HFFc6 (cell line): ENCODE measurements around the gene ZNF469. TPM values are rescaled to one million over a fixed set of nuclear protein-coding genes. Genes with fewer than 3 reads are reported as not detected.

ENCODE experiments used
- DNase-seq: peaks from one replicate; pipeline ENCODE4 v3.0.0-alpha.2; 2018
- H3K27ac Mint-ChIP-seq: 2 replicates; pipeline ENCODE4 v1.8.0; 2020; ENCODE audit warnings: mild to moderate bottlenecking, mixed read lengths
- H3K27me3 Mint-ChIP-seq: 2 replicates; pipeline ENCODE4 v1.8.0; 2021; ENCODE audit warnings: mild to moderate bottlenecking, moderate library complexity, mixed read lengths; ENCODE audit not compliant: insufficient read depth
- H3K36me3 Mint-ChIP-seq: 2 replicates; pipeline ENCODE4 v1.8.0; 2021; ENCODE audit warnings: low read depth, mixed read lengths
- H3K4me1 Mint-ChIP-seq: 2 replicates; pipeline ENCODE4 v1.8.0; 2020; ENCODE audit warnings: low read depth, mixed read lengths
- H3K4me3 Mint-ChIP-seq: 2 replicates; pipeline ENCODE4 v1.8.0; 2020; ENCODE audit warnings: mild to moderate bottlenecking, moderate library complexity, mixed read lengths
- H3K9me3 Mint-ChIP-seq: 2 replicates; pipeline ENCODE4 v1.8.0; 2020; ENCODE audit warnings: mild to moderate bottlenecking, mixed read lengths
- CTCF ChIP-seq: fragments of 200-600 bp; sonication (generic); IDR thresholded peaks from 2 replicates; pipeline ENCODE4 v1.5.0; 2021; ENCODE audit warnings: antibody characterized with exemption, mild to moderate bottlenecking
- total RNA-seq, 6 experiments: library from RNA; stranded (reverse); fragmentation: NEBNext Ultra II Directional; extraction: Animal tissue kit (Norgen Biotek cat#: 25700); gene quantifications; 2 replicates in 1 of 6; 3 replicates in 5 of 6; pipeline ENCODE4 v1.2.3, GENCODE V29; 2021

ZNF469 gene
- total RNA-seq, 6 experiments from 2014 or later: 9.4 to 17.5 (median 10.1) TPM

DNA sequence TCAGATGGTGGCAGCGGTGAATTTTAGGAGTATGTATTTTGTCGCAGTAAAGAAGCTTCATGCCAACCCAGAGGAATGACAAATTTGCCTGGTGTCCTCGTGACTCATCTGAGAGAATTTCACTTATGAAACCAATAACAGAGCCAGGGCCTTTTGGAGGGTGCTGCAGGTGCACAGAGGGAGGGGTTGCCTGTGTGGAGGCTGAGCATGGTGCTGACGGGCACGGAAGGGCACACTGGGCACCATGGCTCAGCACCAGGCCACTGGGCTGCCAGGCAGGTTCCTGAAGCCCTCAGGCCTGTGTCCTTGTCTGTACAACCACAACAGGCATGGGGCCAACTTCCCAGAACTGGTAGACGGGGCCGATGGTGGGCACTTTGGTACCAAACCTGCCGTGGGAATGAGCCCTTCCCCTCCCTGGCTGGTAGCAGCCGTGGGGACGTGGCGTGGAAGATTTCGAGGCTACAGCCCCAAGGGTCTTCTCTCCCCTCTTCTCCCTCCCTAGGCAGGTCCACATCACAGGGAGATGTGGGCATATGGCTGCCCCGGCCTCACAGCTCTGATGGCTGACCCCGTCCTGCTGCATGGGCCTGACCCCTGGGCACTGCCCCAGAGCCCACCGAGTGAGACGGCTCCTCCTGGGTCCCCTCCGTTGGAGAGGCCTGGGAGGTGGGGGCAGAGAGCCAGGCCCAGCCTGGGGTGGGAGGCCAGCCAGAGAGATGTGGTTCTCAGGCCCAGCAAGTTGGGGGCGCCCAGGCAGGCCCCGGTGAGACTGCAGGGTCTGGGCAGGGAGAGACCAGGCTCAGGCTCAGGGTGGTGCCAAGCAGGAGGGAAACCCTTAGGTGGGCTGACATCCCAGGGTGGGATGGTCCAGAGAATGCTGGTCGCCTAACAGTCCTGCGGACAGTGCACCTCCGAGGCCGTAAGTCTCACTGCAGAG lies 30.2 kb upstream of the ZNF469 start:
- Mint-ChIP-seq H3K4me1 (no peaks in the 10 kb centered on the region; the same call in 1 of the 2 replicates), H3K36me3 (no peaks in the 10 kb centered on the region), H3K4me3 (no peak overlapping the region), H3K27ac (no peak overlapping the region), H3K9me3 (no peaks in the 10 kb centered on the region; the same call in 1 of the 2 replicates), H3K27me3 (peaks cover 6% of the 10 kb centered on the region)
- TF ChIP-seq CTCF: no peak
- DNase-seq: no peak

DNA sequence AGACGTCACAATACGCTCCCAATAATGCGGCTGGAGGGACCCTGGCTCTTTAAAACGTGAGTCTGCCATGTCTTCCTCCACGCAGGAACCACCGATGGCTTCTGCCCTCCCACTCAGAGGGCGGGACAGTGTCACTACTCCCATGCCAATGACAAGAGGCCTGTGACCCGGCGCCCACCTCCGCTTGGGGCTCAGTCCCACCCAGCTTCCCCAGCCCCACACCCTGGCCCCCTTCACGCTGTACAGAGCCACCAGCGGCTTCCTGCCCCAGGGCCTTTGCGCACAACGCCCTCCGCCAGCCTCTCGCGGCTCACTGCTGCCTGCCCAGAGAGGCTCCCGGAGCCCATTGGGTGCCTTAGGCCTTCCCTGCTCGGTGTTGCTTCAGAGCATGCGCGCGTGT lies 29.5 kb upstream of the ZNF469 start:
- Mint-ChIP-seq H3K9me3 (no peaks in the 10 kb centered on the region; the same call in 1 of the 2 replicates), H3K27ac (no peak overlapping the region), H3K4me3 (no peak overlapping the region), H3K36me3 (no peaks in the 10 kb centered on the region), H3K27me3 (peaks cover 6% of the 10 kb centered on the region), H3K4me1 (no peaks in the 10 kb centered on the region; the same call in 1 of the 2 replicates)
- TF ChIP-seq CTCF: no peak
- DNase-seq: no peak

DNA sequence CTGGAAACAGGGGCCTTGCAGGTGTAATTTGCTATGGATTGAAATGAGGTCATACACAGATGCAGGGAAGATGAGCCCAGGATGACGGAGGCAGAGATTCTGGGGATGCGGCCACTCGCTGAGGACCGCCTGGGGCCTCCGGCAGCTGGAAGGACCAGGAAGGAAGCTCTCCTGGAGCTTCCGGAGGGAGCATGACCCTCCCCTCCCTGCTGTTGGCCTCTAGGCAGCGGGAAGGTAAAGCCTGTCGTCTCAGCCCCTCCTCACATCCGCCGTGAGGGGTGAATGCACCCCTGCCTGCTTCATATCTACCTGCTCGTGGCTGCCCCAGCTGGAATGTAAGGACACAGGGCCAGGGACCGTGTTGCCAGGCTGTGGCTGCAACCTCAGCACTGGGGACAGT lies 29.1 kb upstream of the ZNF469 start:
- no peak for TF ChIP-seq CTCF
- Mint-ChIP-seq H3K4me1 (no peaks in the 10 kb centered on the region; the same call in 1 of the 2 replicates), H3K4me3 (no peak overlapping the region), H3K9me3 (no peaks in the 10 kb centered on the region; the same call in 1 of the 2 replicates), H3K36me3 (no peaks in the 10 kb centered on the region), H3K27me3 (peaks cover 6% of the 10 kb centered on the region), H3K27ac (no peak overlapping the region)
- DNase-seq: no peak

GRCh38 chr16:88354229-88355092 lies 28.3 kb upstream of the ZNF469 start:
- peaks cover 6% of the 10 kb centered on the region for H3K27me3 Mint-ChIP-seq
- no peak overlapping the region for H3K27ac Mint-ChIP-seq
- TF ChIP-seq CTCF: no peak
- H3K36me3 Mint-ChIP-seq: no peaks in the 10 kb centered on the region
- H3K4me3 Mint-ChIP-seq: no peak overlapping the region
- H3K4me1 Mint-ChIP-seq: no peaks in the 10 kb centered on the region; the same call in 1 of the 2 replicates
- H3K9me3 Mint-ChIP-seq: no peaks in the 10 kb centered on the region; the same call in 1 of the 2 replicates
- DNase-seq: no peak

GRCh38 chr16:88355093-88355388 lies 27.7 kb upstream of the ZNF469 start:
- H3K9me3 Mint-ChIP-seq: no peaks in the 10 kb centered on the region
- no peak overlapping the region for H3K27ac Mint-ChIP-seq
- no peaks in the 10 kb centered on the region for H3K36me3 Mint-ChIP-seq
- peaks cover 7% of the 10 kb centered on the region for H3K27me3 Mint-ChIP-seq
- no peak overlapping the region for H3K4me3 Mint-ChIP-seq
- TF ChIP-seq CTCF: no peak
- DNase-seq: no peak
- H3K4me1 Mint-ChIP-seq: no peaks in the 10 kb centered on the region; the same call in 1 of the 2 replicates
